SU-DHL-6 (cell line): ENCODE measurements around the gene DUSP22.

ENCODE experiments used
- EZH2phosphoT487 ChIP-seq: fragments of 200-600 bp; sonication (generic), shearing (Covaris generic); conservative IDR thresholded peaks from 2 replicates; pipeline ENCODE4 v1.6.1; 2018; ENCODE audit warnings: mild to moderate bottlenecking, antibody characterized with exemption, low read length, moderate library complexity, mixed read lengths
- TF ChIP-seq, protein P1 (sequence below): fragments of 200-600 bp; sonication (generic); IDR thresholded peaks from one replicate; pipeline ENCODE4 v1.5.1; 2017; ENCODE audit warnings: antibody characterized with exemption, mild to moderate bottlenecking, low read length, moderate library complexity; ENCODE audit not compliant: insufficient read depth, poor library complexity, severe bottlenecking

DNA sequence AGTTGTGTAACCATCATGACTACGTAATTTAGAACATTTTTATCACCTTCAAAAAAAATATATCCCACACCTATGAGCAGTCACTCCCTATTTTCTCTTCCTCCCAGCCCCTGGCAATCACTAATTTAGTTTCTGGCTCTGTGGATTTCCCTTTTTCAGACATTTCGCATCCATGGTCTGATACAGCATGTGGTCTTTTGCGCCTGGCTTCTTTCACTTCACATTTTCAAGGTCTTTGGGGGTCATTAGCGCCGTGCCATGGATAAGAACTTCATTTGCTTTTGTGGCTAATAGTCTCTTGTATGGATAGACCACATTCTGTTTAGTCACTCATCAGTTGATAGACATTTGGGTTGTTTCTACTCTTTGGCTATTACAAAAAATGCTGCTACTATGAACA, 44.9 kb upstream of the DUSP22 start:
- TF ChIP-seq, protein P1, sequence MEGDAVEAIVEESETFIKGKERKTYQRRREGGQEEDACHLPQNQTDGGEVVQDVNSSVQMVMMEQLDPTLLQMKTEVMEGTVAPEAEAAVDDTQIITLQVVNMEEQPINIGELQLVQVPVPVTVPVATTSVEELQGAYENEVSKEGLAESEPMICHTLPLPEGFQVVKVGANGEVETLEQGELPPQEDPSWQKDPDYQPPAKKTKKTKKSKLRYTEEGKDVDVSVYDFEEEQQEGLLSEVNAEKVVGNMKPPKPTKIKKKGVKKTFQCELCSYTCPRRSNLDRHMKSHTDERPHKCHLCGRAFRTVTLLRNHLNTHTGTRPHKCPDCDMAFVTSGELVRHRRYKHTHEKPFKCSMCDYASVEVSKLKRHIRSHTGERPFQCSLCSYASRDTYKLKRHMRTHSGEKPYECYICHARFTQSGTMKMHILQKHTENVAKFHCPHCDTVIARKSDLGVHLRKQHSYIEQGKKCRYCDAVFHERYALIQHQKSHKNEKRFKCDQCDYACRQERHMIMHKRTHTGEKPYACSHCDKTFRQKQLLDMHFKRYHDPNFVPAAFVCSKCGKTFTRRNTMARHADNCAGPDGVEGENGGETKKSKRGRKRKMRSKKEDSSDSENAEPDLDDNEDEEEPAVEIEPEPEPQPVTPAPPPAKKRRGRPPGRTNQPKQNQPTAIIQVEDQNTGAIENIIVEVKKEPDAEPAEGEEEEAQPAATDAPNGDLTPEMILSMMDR: no peak
- no peak for TF ChIP-seq EZH2phosphoT487
